Measurements from ENCODE around the gene STX10.
A peak's percentile ranks its signal among the peaks of the same experiment; 100 is the strongest.

The STX10 gene

DNA sequence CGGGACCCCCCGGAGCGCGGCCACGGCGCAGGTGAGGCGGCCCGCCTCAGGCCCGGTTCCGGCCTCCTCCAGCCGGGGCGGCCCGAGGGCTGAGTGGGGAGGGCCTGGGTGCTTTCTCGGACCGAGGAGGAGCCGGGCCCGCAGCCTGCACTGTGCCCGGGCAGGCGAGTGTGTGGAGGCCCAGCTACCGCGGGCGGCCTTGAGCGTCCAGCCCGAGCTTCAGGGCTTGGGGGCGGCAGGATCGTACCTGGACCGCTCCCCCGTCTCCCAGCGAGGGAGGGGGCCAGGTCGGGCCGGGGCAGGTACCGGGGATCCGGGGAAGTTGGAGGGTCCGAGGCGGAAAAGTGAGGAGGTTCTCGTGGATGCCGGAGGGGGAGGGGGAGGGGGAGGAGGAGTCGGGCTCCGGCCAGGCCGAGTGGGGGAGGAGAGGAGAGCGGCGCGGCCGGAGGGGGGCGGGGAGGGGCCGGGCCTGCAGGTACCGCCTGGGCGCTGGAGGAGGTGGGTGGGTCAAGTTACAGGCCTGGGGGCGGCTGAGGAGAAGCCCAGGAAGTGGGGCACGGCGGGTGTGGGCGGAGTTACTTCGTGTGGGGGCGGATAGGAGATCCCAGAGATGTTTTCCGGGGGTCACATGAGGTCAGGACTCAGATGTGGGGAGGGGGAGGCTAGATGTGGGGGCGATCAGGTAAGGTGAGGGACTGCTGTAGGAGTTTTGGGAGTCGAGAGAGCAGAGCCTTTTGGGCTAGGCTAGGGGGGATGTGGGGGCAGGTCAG, 31.6 kb downstream of the STX10 start:
- peak; percentile 42 for DNase-seq

DNA sequence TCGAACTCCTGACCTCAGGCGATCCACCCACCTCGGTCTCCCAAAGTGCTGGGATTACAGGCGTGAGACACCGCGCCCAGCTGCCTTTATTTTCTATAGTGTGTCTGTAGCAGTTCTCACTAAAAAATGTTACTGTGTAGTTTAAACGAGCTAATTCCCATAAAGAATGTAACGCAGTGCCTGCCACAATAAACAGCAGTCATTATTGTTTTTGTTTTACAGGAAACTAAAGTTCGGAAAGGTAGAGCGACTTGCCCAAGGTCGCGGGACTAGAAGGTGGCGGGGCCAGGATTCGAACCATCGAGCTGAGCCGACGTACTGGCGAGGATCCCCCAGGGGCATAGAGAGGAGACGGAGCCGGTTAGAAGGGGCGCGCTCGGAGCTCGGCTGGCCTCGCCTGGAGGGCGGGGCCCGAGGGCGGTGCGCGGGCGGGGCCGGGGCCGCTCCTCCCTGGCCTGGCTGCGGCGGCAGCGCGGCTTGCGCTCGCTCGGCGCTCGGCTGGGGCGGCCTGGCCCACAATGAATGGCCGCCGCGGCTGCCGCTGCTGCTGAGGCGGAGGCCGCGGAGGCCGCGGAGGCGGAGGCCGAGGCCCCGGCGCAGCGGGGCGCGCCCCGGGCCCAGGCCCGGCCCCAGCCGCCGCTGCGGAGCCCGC, 32.3 kb downstream of the STX10 start, which contains the start of gene NACC1:
TSS of gene NACC1 (plus strand) at position 493 of the 652 bp plus-strand sequence. CDS start 16,944 bp downstream, outside the sequence.
- peak; percentile 89 for DNase-seq

DNA sequence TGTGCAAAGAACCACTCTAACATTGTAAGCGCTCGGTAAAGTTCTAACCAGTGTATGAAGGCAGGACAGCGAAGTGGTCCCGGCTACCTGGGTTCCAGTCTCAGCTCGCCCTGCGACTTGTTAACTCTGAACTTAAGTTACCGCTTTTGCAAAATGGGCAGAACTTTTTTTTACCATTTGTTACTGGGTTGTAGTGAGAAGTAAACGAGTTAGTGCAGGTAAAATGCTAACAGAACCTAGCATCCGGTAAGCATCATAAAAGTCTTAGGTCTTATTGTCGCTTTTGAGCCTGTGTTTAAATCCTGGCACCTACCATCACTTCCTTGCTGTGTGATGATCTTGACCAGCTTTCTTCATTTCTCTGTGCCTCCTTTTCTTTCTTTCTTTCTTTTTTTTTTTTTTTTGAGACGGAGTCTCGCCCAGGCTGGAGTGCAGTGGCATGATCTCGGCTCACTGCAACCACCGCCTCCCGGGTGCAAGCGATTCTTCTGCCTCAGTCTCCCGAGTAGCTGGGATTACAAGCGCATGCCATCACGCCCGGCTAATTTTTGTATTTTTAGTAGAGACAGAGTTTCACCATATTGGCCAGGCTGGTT, 32.9 kb downstream of the STX10 start:
- DNase-seq, result no peak

DNA sequence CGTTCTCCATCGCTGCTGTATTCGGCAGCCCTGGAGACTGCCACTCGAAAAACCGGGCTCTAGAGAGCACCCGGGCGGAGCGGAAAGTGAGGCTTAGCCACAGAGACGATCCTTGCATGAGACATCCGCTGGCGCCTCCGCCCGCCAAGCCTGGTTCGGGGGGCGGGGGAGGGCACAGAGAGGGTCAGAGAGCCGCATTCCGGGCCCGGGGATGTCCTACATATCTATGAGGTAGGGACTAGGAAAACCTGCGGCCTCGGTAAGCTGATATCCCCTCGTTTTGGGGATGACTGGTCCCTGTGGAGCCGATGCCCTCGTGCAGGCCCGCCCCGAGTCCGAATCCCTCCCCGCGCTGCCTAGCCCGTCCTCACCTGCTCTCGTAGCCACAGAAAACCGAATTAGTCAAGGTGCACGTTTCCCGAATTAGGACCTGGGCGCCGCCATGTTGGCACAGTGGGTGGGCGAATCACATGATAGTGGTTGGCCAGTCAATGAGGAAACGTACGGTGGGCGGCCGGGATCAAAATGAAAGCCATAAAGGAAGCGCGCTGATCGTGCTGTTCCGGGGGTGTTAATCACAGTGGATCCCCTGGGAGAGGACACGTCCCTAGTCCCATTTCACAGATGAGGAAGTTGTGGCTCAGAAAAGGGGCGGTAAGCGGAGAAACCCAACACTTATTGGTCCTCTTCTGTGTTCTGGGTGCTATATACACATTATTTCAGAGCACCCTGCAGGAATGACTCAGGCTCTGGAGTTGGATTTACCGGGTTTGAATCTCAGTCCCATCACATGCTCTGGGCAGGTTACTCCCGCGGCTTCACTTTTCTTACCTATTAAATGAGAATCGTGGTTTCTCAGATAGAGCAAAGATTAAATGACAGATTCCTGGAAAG, 33.6 kb downstream of the STX10 start, which contains the start of gene TRMT1:
TSS of gene TRMT1 (minus strand) at position 459 of the 894 bp plus-strand sequence. CDS start at position 118, 341 bp downstream.
- peak; percentile 87 for DNase-seq

DNA sequence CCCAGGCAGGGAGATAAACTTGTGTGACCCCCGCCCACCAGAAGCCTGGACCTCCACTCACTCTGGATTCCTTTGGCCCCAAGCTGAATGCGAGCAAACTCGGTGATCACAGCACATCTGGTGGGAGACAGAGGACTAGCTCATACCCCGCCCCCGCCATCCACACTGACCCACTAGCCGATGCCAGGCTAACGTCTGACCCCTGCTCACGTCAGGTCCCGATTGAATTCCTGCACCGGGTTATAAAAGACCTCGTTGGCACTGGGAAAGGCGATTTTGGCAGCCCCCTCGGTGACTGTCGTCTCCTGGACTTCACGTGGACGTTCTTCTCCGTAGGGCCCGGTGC, 34.3 kb downstream of the STX10 start:
- no peak for DNase-seq

DNA sequence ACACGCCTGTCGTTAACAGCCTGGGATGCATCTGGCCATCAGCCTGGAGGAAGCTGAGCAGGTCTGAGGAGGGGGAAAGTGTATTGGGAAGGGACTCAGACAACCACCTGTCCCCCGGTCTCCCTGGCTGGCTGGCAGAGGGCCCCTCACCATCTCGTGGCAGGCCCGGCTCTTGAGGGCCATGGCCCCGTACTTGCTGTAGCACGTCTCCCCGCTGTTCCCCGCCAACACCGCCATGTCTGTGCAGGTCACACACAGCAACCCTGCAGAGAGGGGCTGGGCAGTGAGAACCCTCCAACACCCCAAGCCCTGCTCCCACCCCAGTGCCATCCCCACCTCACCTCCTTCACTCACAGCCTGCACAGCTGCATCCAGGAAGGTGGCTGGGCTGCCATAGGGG, 37.6 kb downstream of the STX10 start:
- DNase-seq, result no peak

DNA sequence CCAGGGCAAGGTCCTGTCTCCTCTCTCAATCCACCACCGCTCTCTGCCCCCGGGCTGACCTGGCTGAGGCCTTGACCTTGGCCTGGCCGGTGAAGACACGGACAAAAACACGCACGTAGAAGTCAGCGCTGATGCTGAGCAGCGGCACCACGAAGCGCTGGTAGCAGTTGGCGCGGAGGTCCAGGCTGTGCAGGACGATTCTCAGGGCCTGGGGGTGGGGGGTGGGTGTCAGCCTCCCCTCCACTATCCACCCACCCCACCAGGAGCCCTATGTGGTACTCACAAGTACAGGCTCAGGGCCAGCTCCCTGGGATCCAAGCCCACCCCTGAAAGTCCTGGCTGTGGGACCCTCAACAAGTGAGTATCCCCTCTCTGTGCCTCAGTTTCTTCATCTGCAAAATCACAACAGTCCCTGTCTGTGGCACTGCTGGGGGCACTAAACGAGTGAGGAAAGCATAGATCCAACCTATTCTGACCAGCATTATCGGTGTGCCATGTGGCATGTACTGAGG, 40.0 kb downstream of the STX10 start:
- DNase-seq, result no peak

DNA sequence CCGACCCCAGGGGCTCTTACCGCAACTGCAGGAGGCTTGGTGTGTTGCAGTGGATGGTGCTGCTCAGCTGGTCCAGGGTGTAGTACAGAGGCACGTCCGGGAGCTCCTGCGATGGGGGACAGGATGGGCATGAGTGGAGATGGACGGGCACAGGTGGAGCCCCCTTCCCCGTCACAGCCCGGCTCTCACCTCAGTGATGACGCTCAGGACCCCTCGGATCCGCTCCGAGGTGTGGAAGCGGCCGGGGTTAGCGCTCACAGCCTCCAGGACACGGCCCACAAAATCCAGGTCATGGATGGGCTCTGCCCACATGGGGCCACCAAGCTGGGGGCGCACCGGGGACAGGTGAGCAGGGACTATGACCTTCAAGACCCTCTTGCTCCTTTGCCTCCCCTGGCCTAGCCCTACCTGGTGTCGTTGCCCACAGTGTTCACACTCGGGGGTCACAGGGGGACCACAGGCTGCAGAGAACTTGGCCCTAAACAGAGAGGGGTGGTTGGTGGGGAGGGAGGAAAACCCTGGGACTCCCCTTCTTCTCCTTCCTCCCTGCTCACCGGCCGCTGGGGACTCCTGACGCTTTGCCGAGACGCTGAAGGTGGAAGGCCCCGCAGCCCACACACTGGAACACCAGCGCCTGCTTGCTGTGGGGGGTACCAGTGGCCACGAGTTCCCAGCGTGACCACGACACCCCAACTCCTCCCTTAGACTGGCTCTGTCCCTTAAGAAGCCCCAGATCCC, 40.6 kb downstream of the STX10 start:
- no peak for DNase-seq

DNA sequence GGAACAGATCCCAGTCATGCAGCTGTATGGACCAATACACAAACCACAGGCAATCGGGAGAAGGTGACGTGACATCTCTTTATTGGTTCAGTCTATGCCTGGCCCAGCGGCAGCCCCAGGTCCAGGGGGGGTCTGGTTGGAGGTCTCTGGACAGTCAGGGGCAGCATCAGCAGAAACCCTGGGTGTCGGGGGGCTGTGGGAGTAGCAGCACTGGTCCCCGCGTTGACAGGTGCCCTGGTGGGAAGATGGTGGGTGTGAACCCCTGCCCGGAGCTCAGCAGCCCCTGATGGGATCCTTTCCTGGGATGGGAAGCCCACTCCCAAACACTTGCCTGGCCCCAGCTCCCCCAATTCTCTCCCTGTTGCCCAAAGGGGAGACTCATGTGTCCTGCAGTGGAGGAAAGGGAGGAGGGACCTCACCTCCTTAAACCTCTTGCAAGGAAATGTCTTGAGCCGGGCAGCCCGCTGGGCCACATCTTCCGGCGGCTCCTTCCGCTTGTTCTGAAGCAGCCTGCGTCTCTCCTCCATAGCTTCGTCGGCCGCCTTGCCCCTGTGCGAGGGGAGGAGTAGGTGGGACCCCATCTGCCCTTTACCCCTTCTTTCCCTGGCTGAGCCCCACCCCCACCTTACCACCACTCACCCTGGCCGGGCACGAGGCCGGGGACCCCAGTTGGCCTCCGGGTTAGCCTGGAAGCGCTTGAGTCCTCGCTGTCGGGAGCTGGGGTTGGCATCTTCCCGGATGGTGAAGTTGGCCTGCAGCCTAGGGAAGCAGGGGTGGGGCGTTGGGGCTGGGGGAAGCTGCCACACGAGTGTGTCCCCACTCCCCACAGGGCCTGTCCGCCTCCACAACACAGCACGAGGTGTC, 45.1 kb downstream of the STX10 start:
- no peak for DNase-seq

DNA sequence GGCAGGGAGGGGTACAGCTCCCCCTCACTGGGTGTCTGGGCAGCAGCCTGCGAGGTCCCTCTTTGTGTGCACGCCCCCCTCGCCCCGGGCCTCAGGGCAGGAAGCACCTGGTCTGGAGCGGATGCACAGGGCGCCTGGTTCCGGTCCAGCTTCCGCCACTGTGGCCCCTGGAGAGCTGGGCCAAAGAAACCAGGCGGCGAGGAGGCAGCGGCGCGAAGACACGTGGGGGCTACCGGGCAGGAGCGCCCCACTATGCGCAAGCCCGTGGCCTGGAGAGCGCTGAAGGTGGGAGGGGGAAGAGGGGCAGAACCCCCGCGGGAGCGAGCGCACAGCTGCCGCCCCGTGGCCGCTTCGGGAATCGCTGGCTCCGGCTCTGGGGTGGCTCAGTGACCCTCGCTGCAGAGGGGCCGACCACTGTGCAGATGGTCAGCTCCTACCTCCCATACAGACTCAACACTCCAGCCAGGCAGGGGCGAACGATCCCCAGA, 45.8 kb downstream of the STX10 start:
- DNase-seq, result no peak

DNA sequence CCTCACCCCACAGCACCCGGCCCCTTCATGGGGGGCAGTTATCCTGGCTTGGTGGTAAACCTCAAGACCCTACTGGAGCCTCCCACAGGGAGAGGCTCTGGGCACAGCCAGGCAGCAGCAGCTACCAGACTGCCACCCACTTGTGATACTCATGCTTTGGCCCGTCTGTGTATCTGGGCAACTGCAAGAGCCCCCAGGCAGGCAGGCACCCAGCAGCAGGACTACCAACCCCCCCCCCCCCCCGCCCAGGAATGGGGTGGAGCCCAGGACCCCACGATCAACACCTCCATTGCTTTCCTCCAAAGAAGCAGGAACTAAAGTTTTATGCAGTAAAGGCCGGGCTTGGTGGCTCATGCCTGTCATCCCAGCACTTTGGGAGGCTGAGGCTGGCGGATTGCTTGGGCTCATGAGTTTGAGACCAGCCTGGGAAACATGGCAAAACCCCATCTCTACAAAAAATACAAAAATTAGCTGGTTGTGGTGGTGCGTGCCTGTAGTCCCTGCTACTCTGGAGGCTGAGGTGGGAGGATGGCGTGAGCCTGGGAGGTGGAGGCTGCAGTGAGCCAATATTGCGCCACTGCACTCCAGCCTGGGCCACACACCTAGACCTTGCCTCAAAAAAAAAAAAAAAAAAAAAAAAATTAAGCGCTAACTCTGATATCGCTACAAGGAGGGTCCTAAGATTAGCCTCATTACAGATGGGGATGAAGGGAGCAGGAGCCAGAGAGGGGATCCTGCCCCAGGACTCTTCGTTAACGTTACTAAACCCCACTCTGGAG, 46.4 kb downstream of the STX10 start:
- no peak for DNase-seq

DNA sequence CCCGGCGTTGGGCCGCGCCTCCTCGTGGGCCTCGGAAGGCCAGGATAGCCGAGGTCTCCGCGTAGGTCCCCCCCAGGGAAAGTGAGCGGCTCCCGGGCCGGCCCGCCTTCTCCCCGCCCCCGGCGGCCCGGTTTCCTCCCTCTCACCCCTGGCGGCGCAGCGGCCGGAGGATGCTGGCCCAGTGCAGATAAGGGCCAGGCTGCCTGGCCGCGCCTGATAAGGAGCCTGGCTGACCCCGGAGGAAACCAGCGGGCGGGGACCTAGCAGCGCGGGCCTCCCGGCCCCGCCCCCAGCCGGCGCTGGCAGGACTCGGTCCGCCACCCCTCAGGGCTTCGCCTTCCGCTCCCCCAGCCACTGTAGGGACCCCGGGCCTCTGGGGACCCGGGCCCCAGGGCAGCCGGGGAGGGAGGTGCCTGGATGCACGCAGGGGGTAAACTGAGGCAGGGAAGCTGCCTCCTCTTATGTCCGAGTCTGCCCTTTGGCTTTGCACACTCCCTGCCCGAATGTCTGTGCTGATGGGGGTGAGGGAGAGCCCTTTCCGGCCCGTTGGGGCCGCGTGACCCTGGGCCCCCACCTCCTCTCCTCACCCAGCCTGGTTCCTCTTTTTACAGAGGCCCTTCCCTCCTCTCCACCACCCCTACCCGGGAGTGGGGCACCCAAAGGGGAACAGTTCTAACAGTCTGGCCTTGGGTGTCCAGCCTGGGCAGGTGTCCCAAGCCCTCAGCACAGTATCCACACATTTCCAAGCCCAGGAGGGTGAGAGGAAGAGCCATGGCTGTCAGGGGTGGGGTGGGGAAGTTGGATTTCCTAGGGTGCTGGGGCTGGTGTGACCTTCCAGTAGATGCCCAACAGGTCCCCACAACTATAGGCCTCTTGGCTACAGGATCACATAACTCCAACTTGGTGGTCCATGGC, 47.3 kb downstream of the STX10 start, which contains the start of gene LYL1:
TSS of gene LYL1 (minus strand) at position 193 of the 915 bp plus-strand sequence. CDS start 1,687 bp downstream, outside the sequence.
- no peak for DNase-seq

DNA sequence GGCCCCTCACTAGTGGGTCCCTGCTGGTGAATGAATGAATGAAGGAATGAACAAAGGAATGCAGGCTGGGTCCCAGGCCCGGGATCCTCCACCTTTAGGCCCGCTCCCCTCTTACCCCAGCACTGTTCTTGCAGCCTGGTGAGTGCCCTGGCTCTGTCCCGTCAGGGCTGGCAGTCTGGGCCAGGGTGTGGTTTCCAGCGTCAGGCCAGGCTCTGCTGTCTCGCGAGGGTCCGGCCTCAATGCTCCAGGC, 47.8 kb downstream of the STX10 start:
- DNase-seq, result no peak

DNA sequence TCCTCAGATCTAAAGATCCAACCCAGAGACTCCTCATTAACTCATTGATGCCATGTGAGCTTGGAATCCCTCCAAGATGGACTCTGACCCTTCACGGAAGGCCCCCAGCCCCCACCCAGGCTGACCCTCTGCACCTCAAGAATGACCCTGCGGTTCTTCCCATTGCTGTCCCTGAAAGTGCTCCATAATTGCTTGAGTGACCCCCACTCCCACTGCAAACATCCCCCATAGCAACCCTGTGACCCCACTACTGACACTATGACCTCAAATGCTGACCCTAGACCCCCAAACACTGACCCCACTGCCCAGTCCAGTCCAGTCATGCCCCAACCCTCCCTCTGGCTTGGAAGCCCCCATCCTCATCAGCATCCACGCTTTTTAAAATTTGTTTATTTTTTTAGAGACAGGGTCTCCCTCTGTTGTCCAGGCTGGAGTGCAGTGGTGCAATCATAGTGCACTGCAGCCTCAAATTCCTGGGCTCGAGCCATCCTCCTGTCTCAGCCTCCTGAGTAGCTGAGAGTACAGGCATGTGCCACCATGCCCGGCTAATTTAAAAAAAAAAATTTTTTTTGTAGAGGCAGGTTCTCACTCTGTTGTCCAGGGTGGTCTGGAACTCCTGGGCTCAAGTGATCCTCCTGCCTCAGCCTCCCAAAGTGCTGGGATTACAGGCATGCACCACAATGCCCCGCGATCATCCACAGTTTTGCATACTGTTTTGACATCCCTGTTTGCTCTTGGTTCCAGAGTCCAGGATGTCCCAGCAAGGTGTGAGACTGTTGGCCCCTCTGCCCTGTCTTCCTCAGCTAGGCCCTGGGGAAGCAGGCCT, 48.4 kb downstream of the STX10 start:
- DNase-seq, result no peak

DNA sequence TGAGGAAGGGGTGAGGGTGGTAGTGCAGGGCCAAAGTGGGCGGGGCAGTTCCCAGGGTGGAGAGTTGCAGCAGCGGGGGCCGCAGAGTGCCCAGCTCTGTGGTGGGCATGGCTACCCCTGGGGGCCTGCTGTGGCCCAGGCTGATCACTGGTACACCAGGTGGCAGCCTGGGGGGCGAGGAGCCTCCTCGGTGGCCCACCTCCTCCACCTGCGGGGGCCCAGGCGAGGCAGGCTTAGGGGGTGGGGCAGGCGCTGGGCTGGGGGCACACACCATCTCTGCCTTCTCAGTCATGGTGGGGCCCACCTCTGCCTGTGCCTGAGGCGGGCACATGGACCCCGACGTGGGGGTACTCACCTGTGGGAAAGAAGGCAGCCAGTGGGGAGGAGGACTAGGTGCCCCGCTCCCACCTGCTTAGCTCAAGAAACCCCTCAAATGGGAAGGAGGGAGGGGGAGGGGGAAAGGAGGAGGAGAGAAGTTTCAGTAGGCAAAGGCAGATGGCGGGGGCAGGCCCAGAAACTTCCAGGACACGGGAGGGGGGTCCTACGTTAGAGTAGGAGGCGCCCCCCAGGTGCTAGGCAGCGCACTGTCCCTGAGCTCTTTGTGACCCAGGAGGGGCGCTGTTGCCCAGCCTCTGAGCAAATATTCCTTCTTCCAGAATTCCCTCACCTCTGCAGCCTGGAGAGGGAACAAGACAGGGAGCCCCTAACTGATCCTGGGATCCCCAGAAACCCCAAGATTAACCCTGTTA, 49.2 kb downstream of the STX10 start:
- DNase-seq, result no peak

DNA sequence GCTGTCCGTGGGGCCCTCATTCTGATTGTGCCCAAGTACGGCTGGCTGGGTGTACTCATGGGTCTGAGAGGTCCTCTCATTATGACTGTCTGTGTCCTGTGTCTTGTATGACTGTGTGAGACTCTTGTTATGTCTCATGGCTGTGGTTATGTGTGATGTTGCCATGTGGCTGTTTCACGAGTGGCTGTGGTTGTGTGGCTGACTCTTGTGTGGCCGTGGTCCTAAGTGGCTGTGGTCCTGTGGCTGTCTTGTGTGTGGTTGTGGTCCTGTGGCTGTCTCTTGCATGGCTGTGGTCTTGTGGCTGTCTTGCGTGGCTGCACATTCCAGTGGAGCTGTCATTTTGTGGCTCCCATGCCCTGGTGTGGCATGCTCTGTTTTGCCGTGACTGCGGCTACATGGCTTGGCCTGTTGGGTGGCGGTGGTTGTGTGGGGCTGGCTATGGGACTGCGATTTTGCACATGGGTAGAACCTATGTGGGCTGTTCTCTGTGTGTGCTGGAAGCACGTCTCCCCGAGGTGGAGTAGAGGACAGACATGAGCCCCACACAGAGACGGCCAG, 50.1 kb downstream of the STX10 start:
- no peak for DNase-seq
